NCI-H2227 treated with DMSO at 0.1 percent for 48 hours (cell line): Measurements from ENCODE around the gene BLTP3A.
"Not testable (repeated sequence)": the region's sequence is repeated elsewhere in the genome, so short reads cannot be mapped to it uniquely, and the experiment has no call there.

Experiments used
- DNase-seq: peaks from one replicate; lab custom pipeline; 2025; lab: John Stamatoyannopoulos, UW

The BLTP3A gene

DNA sequence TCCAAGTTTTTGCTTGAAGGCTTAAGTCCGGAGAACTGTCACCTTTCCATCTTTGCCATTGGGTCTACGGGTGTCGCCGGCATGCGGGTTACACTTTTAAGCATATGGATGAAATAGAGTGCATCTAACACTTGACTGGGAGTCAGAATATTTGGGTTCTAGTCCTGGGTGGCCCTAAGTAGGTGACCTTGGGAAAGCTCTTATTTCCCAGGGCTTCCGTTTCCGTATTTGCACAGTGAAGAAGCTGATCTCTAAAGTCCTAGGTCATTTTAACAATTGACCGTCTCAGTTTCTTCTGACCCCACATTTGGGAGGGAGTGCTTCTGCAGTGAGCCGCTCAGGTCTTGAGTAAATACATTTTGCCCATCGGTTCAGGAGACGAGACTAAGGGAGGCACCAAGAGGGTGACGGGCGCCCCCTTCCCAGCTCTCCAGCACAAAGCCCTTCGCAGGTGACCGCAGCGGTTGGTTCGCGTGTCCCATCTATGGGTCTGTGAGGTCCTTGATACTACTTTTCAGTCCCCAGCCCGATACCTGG is 651 bp upstream of the BLTP3A start:
- DNase-seq, result peak; percentile 49

DNA sequence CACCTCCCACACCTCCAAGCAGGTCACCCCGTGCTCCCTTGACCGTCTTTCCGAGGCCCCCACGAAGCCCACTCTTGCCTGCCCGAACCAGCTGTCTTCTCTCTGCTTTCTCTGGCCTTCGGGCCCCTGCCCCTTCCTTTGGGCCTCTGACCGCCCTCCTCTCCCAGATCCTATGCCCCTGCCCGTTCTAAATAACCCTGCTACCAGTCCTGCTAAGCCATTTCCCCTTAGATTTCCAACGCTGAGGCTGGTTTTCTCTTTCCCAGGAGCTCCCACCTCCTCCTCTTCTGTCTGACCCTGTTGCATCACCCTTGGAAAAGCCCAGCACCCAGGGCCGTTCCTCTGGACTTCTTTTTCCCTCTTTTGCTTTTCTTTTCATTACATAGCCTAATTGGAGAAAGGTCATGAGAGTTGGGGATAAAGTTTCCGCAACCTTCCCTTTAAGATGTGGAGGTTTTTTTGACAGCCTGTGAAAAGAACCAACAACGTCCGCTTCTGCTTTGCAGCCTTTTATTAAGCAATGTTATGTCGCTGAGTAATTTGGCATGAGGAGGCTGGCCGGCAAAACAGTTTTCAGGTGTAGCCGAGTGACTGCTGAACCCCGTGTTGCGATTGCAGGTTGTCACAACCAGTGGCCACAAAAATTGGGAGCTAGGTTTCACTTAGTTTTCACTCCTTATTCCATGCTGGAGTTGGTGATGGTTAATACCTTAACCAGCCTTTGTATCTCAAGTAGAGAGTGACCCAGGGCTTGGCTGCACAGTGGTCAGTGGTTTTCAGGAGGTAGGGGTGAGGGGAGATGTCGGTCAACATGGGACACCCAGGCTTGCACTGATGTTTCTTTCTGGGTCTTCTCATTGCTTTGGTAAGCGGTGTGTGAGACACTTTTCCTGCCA is 970 bp downstream of the BLTP3A start:
- DNase-seq, result no peak

- no peak for DNase-seq
These were observed 2.0 kb downstream of the BLTP3A start for GRCh38 chr6:34793877-34794276.

DNA sequence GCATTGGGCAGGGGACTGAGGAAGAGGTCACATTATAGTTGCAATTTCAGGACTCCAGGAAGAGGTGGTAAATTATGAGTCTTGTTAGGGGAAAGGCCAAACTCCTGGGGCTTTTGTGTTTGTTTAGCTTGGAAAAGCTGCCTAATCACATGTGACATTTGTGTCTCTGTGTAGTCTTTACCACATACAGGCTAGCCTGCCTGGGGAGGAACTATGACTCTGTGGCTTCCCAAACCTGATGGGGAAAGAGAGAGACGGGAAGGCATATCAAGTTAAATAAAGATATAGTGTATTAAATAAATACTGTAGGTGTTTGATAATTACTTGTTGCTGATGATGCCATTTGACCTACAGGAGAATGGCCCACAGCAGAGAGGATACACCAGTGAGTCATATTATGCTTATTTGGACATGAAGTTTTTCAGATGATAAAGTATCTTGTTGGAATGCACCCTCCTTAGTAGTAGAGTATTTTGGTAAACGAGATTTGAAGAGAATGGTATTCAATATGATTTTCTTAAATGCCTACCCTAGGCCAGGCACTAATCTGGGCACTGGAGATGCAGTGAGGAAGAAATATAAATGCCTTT is 4.0 kb downstream of the BLTP3A start:
- DNase-seq, result no peak

GRCh38 chr6:34798057-34798456 is 6.2 kb downstream of the BLTP3A start:
- DNase-seq, result no peak

DNA sequence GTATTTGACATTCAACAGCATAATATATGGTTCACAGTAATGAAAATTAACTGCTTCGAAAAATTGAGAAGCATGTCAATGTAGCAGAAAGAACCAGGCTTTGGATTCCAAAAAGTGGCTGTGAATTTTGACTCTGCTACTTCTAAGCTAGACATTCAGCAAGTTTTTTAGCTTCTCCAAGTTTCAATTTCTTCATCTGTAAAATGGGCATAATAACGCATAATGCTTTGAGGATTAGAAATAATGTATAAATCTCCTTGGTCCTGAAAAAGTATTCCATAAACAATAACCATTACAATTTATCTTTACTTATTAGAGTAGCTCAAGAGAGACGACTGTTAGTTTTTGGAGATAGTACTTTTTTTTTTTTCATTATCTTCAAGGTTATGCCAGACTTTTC is 7.7 kb downstream of the BLTP3A start:
- DNase-seq, result no peak

DNA sequence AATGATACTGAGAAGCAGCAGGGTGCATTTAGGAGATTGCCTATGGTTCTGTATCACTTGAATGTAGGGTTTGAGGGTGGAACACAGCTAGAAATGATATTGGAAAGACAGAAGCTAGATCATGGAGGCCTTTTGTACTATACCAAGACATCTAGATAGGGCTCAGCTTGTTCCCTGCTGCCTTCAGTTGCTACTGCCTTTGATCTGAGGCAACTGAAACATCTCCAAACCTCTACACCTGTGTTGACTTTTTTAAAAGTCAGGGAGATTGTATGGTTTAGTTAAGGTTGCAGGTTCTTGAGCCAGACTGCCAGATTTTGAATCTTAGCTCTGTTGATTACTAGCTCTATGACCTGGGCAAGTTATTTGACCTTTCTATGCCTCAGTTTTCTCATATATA is 12.7 kb downstream of the BLTP3A start:
- no peak for DNase-seq

GRCh38 chr6:34805074-34805473 is 13.2 kb downstream of the BLTP3A start:
- DNase-seq, result not testable (repeated sequence)

DNA sequence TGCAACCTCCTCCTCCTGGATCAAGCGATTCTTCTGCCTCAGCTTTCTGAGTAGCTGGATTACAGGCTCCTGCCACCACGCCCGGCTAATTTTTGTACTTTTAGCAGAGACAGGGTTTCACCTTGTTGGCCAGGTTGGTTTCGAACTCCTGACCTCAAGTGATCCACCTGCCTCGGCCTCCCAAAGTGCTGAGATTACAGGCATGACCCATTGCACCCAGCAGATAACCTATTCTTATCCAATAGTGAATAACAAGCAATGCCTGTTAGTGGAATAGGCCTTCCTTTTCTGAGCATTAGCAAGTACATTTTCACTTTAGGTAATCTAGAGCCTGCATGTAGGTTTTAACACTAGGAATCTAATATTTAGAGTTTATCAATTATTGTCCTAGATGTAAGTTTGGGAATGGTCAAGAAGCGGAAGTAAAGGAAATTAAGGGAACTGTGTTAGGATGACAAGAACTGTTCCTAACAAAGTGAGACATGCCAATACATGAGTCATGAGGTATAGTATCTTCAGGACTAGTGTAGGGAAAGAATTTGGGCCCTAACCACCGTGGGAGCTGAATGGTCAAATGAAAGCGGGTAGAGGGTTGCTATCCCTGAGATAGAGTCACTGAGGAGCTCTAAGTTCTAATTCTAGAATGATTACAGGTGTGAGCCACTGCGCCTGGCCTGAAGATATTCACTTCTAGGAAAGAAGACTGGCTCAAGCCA is 15.0 kb downstream of the BLTP3A start:
- no peak for DNase-seq

DNA sequence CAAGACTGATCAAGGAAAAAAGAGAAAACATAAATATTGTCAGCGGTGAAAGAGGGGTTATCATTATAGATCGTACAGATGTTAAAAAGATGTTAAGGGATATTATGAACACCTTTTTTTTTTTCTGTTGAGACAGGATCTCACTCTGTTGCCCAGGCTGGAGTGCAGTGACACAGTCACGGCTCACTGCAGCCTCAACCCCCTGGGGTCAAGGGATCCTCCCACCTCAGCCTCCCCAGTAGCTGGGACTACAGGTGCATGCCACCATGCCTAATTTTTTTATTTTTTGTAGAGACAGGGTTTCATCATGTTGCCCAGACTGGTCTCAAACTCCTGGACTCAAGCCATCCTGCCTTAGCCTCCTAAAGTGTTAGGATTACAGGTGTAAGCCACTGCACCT is 16.6 kb downstream of the BLTP3A start:
- not testable (repeated sequence) for DNase-seq

GRCh38 chr6:34809419-34809818 is 17.5 kb downstream of the BLTP3A start:
- not testable (repeated sequence) for DNase-seq

DNA sequence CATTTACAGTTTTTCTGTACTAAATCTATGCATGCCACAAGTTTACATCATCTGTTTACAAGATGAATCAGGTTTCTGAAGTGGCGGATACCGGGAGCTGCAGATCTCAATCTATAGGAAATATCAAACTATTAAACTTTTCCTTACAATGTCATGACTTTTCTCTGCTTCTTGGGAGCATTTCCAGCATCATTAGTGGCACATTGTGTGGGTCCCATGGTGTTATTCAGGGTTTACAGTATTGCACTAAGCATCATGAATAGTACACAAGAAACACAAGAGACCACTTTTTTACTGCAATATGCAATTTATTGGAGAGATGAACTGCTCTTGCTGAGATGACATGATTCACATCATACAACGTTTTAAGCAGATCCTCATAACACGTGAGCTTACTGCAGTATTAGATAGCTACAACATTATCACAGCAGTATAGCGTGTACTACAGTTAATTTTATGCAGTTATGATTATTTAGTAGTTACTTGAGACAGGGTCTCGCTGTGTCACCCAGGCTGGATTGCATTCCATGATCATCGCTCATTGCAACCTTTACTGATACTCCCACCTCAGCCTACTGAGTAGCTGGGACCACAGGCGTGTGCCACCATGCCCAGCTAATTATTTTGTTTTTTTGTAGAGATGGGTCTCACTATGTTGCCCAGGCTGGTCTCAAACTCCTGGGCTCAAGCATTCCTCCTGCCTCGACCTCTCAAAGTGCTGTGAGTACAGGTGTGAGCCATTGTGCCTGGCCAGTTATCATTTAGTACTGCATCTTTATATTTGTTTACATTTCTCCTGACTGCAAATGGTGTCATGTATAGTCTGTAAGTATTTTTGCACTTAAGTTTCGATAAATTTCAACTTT is 18.4 kb downstream of the BLTP3A start:
- DNase-seq, result no peak

DNA sequence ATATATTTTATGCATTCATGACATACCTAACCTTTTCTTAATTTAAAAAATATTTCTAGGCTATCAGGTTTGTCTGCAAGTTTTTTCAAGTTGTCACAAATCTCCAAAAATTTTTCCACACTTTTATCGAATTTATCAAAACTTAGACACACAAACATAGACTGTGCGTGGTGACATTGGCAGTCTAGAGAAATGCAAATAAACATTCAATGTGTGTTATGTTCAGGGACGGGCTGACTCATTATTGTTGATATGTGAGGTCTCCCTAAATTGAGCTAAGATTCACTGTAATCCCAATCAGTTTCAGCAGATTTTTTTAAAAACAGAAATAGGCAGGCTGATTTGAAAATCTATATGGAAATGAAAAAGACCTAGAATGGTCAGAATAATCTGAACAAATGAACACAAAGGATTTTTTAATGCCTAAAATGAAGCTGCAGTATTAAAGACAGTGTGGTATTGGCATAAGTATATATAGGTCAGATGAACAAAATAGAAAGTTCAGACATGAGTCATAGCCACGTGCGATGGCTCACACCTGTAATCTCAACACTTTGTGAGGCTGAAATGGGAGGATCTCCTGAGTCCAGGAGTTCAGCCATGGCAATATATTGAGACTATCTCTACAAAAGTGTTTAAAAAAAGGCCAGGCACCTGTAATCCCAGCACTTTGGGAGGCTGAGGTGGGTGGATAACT is 19.2 kb downstream of the BLTP3A start:
- no peak for DNase-seq

- DNase-seq, result peak; percentile 73
These were observed 21.3 kb downstream of the BLTP3A start for GRCh38 chr6:34813028-34813713.

DNA sequence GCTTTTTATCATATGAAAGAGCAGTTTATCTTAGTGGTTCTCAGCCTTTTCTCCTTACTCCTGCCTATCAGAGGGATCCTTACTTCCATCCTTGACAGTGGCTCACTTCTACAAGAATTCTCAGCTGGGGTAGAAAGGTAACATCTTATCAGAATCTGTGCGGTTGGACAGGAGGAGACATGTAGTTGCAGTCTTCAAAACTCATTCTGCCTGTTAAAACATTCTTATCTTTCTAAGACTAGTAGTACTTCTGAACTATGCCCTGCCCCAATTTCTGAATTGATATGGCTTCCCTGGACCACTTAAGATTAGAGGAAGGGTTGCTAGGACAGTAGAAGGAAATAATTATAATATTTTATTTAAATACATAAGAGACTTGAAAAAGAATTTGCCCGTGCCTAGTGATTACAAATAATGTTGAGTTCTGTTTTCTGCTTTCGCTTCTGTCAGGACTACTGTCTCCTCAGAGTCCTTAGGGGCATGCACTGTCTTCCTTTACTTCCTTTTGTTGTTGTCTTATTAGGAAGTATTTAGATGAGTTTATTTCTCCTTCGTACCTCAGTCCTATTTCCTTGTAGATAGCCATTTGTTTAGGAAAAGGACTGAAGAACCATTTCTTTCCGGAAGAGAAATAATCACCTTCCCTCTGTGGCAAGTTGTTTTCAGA is 24.9 kb downstream of the BLTP3A start:
- DNase-seq, result no peak

DNA sequence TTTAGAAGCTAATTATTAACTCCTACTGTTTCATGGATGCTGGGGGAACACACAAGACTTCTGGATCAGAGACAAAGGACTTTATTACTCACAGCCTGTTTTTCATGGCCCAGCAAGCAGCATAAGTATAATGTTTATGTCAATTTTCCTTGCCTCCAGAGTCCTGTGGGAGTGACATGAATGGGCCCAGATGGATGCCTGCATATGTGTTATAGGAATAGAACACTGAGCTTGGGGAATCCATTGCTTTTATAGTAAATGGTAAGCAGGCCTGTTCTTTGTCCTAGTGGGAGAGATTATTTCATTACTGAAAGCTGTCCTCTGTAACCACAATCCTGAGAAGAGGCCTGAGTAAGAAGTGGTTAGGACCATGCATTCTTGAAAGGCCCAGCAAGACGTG is 25.6 kb downstream of the BLTP3A start:
- DNase-seq, result no peak

- DNase-seq, result not testable (repeated sequence)
These were observed 27.1 kb downstream of the BLTP3A start for GRCh38 chr6:34818872-34819570.

DNA sequence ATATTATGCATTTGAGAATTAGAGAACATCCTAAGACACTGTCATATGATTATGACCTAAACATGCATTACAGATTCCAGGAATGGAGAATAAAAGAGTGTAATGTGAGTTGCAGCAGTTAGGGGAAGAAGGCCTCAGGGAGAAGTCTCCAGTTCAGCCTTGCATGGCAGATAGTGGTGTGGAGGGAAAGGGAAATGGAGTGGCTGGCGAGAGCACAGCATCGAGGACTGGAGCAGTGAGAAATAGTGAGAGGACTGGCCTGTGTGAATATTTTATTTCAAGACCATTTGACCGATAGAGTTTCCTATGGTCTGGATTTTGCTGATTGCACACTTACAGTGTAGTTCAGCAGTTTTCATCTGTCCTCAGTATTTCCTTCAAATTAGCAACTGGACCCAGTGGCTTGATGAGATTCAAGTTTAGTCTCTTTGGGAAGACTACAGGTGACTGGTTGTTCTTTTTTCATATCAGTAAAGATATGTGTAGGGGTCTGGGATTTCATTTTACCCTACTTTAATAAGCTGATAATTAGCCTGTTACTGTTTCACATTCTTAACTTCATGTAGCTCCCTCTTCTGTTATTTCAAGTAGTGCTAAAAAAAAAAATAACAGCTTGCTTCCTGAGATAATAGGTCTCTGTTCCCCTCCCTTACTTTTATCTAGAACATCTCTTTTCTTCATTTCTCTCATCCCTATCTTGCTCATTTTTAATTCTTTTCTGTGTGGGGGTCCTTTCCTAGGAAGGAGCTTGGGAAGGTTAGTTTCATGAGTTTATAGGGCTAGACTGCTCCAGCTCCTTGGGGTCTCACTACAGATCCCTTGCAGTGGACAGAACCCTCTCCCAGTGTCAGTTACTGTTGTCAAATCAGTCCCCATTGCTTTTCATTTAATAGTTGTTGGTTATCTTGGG is 27.9 kb downstream of the BLTP3A start:
- no peak for DNase-seq
